ENCODE results near the gene SYTL2. TPM values are rescaled to one million over a fixed set of nuclear protein-coding genes. Genes with fewer than 3 reads are reported as not detected.

Gene SYTL2
- total RNA-seq, 4 donors from 2014 or later: 21.9 to 71.2 (median 28.8) TPM

GRCh38 chr11:85682330-85683305 lies 128.3 kb downstream of the SYTL2 start:
- Histone ChIP-seq H3K27ac (peak overlapping the region in 3 of 4 donors; percentile 32 to 77 (median 57)), H3K36me3 (no peaks in the 10 kb centered on the region), H3K27me3 (no peaks in the 10 kb centered on the region), H3K4me3 (peak overlapping the region; percentile 25 to 65 (median 48)), H3K9me3 (no peaks in the 10 kb centered on the region), H3K4me1 (peaks cover 0 to 29% (median 0%) of the 10 kb centered on the region in 4 donors)
- TF ChIP-seq POLR2A (IDR thresholded peaks at IDR 0.05) (no peak), EP300 (IDR thresholded peaks at IDR 0.05) (peak in 1 of 2 donors; percentile 6), CTCF (IDR thresholded peaks at IDR 0.05) (no peak)
- 21 to 40% methylated on average over 43 of the region's 43 CpGs for WGBS, 2 donors
- DNase-seq (ENCODE audit: low spot score in 2 of 2): peak; percentile 25 to 33

- H3K27me3 ChIP-seq: no peaks in the 10 kb centered on the region
- H3K4me1 ChIP-seq: peaks cover 0 to 23% (median 0%) of the 10 kb centered on the region in 4 donors
- no peak overlapping the region for H3K27ac ChIP-seq
- no peak overlapping the region for H3K4me3 ChIP-seq
- WGBS, 2 donors: 71 to 81% methylated on average over 1 of the region's 1 CpG
- H3K9me3 ChIP-seq: no peaks in the 10 kb centered on the region
- H3K36me3 ChIP-seq: no peaks in the 10 kb centered on the region
- no peak for TF ChIP-seq POLR2A (IDR thresholded peaks at IDR 0.05)
- TF ChIP-seq CTCF (IDR thresholded peaks at IDR 0.05): no peak
- no peak for TF ChIP-seq EP300 (IDR thresholded peaks at IDR 0.05)
- DNase-seq (ENCODE audit: low spot score in 2 of 2): no peak
These were observed 130.0 kb downstream of the SYTL2 start for GRCh38 chr11:85680897-85681296.

- peaks cover 0 to 3% (median 0%) of the 10 kb centered on the region in 4 donors for H3K9me3 ChIP-seq
- DNase-seq (ENCODE audit: low spot score in 2 of 2): no peak
- no peaks in the 10 kb centered on the region for H3K36me3 ChIP-seq
- no peak overlapping the region for H3K27ac ChIP-seq
- 68 to 78% methylated on average over 4 of the region's 4 CpGs for WGBS, 2 donors
- H3K27me3 ChIP-seq: no peaks in the 10 kb centered on the region
- TF ChIP-seq CTCF (IDR thresholded peaks at IDR 0.05) (no peak), EP300 (IDR thresholded peaks at IDR 0.05) (no peak), POLR2A (IDR thresholded peaks at IDR 0.05) (no peak)
- peaks cover 0 to 13% (median 0%) of the 10 kb centered on the region in 4 donors for H3K4me1 ChIP-seq
- H3K4me3 ChIP-seq: no peak overlapping the region
These were observed 131.4 kb downstream of the SYTL2 start for GRCh38 chr11:85679576-85679975.

- Histone ChIP-seq H3K9me3 (peaks cover 0 to 8% (median 4%) of the 10 kb centered on the region in 4 donors), H3K27ac (no peak overlapping the region), H3K27me3 (no peaks in the 10 kb centered on the region), H3K36me3 (no peaks in the 10 kb centered on the region), H3K4me1 (no peaks in the 10 kb centered on the region), H3K4me3 (no peak overlapping the region)
- no peak for DNase-seq (ENCODE audit: low spot score in 2 of 2)
- TF ChIP-seq POLR2A (IDR thresholded peaks at IDR 0.05) (no peak), CTCF (IDR thresholded peaks at IDR 0.05) (no peak)
- 97 to 99% methylated on average over 3 of the region's 3 CpGs for WGBS, 2 donors
These were observed 137.5 kb downstream of the SYTL2 start for GRCh38 chr11:85673393-85673792.

Measured in tibial nerve (tissue), 4 donors.